ENCODE results near the gene NMRK1. TPM values are rescaled to one million over a fixed set of nuclear protein-coding genes. Genes with fewer than 3 reads are reported as not detected.

Gene NMRK1
- total RNA-seq, 1 donor from 2014 or later, result 1.7 TPM

GRCh38 chr9:75051285-75051684, 36.7 kb downstream of the NMRK1 start:
- no peak for DNase-seq (ENCODE audit: low spot score)
- Mint-ChIP-seq H3K4me1 (no peaks in the 10 kb centered on the region), H3K27me3 (ENCODE audit: insufficient read depth, low read depth) (peaks cover 2% of the 10 kb centered on the region), H3K36me3 (no peaks in the 10 kb centered on the region), H3K4me3 (no peak overlapping the region), H3K27ac (no peak overlapping the region), H3K9me3 (peaks cover 11% of the 10 kb centered on the region)
- H3K4me3 ChIP-seq, result no peak overlapping the region
- H3F3A ChIP-seq (ENCODE audit: low read depth), result no peaks in the 10 kb centered on the region
- no peaks in the 10 kb centered on the region for H3K9me3 ChIP-seq (ENCODE audit: low read depth)
- no peaks in the 10 kb centered on the region for H4K20me1 ChIP-seq (ENCODE audit: low read depth)
- H3K27me3 ChIP-seq, result no peaks in the 10 kb centered on the region
- H3K4me1 ChIP-seq, result no peaks in the 10 kb centered on the region
- TF ChIP-seq EZH2phosphoT487 (IDR thresholded peaks at IDR 0.05) (no peak), CTCF (IDR thresholded peaks at IDR 0.05) (no peak), EZH2 (IDR thresholded peaks at IDR 0.05) (no peak)
- H3K9ac ChIP-seq, result no peak overlapping the region
- no peaks in the 10 kb centered on the region for H3K36me3 ChIP-seq
- no peak overlapping the region for H3K27ac ChIP-seq
- H3K79me2 ChIP-seq (ENCODE audit: low read depth), result no peaks in the 10 kb centered on the region
- no peak overlapping the region for H3K4me2 ChIP-seq
- H2AFZ ChIP-seq (replicated peaks), result no peak overlapping the region

- H4K20me1 ChIP-seq (ENCODE audit: low read depth), result no peaks in the 10 kb centered on the region
- H3F3A ChIP-seq (ENCODE audit: low read depth), result no peaks in the 10 kb centered on the region
- Mint-ChIP-seq H3K27ac (no peak overlapping the region), H3K4me1 (no peaks in the 10 kb centered on the region), H3K27me3 (ENCODE audit: insufficient read depth, low read depth) (peaks cover 2% of the 10 kb centered on the region), H3K4me3 (no peak overlapping the region), H3K9me3 (peaks cover 4% of the 10 kb centered on the region), H3K36me3 (no peaks in the 10 kb centered on the region)
- no peak overlapping the region for H3K9ac ChIP-seq
- H3K9me3 ChIP-seq (ENCODE audit: low read depth), result no peaks in the 10 kb centered on the region
- H3K79me2 ChIP-seq (ENCODE audit: low read depth), result no peaks in the 10 kb centered on the region
- no peak for DNase-seq (ENCODE audit: low spot score)
- no peak overlapping the region for H2AFZ ChIP-seq (replicated peaks)
- no peaks in the 10 kb centered on the region for H3K4me1 ChIP-seq
- H3K4me2 ChIP-seq, result no peak overlapping the region
- no peak for TF ChIP-seq EZH2phosphoT487 (IDR thresholded peaks at IDR 0.05)
- TF ChIP-seq CTCF (IDR thresholded peaks at IDR 0.05), result no peak
- H3K27ac ChIP-seq, result no peak overlapping the region
- H3K4me3 ChIP-seq, result no peak overlapping the region
- H3K27me3 ChIP-seq, result no peaks in the 10 kb centered on the region
- no peaks in the 10 kb centered on the region for H3K36me3 ChIP-seq
Observed at GRCh38 chr9:75047506-75047905, 40.4 kb downstream of the NMRK1 start.

- Histone ChIP-seq H3K9ac (no peak overlapping the region), H3K27me3 (no peaks in the 10 kb centered on the region), H3K9me3 (ENCODE audit: low read depth) (no peaks in the 10 kb centered on the region), H3K4me3 (no peak overlapping the region), H3K4me1 (no peaks in the 10 kb centered on the region), H3F3A (ENCODE audit: low read depth) (no peaks in the 10 kb centered on the region), H3K79me2 (ENCODE audit: low read depth) (no peaks in the 10 kb centered on the region), H4K20me1 (ENCODE audit: low read depth) (no peaks in the 10 kb centered on the region), H2AFZ (replicated peaks) (no peak overlapping the region), H3K36me3 (no peaks in the 10 kb centered on the region), H3K27ac (no peak overlapping the region), H3K4me2 (no peak overlapping the region)
- DNase-seq (ENCODE audit: low spot score), result no peak
- peaks cover 2% of the 10 kb centered on the region for H3K27me3 Mint-ChIP-seq (ENCODE audit: insufficient read depth, low read depth)
- peaks cover 4% of the 10 kb centered on the region for H3K9me3 Mint-ChIP-seq
- TF ChIP-seq EZH2phosphoT487 (IDR thresholded peaks at IDR 0.05), result no peak
- TF ChIP-seq CTCF (IDR thresholded peaks at IDR 0.05), result no peak
- no peak for TF ChIP-seq EZH2 (IDR thresholded peaks at IDR 0.05)
- H3K36me3 Mint-ChIP-seq, result no peaks in the 10 kb centered on the region
- no peaks in the 10 kb centered on the region for H3K4me1 Mint-ChIP-seq
- H3K4me3 Mint-ChIP-seq, result no peak overlapping the region
- no peak overlapping the region for H3K27ac Mint-ChIP-seq
Observed at GRCh38 chr9:75046725-75047345, 41.1 kb downstream of the NMRK1 start.
